HG02642 (cell line): ENCODE measurements around the gene COL1A1.

Source experiments
- ATAC-seq: cut with Tn5 transposase; IDR thresholded peaks from one replicate; pipeline ENCODE4 v1.9.1; 2021; ENCODE audit warnings: mild to moderate bottlenecking; ENCODE audit not compliant: unreplicated experiment, poor library complexity

COL1A1 gene

DNA sequence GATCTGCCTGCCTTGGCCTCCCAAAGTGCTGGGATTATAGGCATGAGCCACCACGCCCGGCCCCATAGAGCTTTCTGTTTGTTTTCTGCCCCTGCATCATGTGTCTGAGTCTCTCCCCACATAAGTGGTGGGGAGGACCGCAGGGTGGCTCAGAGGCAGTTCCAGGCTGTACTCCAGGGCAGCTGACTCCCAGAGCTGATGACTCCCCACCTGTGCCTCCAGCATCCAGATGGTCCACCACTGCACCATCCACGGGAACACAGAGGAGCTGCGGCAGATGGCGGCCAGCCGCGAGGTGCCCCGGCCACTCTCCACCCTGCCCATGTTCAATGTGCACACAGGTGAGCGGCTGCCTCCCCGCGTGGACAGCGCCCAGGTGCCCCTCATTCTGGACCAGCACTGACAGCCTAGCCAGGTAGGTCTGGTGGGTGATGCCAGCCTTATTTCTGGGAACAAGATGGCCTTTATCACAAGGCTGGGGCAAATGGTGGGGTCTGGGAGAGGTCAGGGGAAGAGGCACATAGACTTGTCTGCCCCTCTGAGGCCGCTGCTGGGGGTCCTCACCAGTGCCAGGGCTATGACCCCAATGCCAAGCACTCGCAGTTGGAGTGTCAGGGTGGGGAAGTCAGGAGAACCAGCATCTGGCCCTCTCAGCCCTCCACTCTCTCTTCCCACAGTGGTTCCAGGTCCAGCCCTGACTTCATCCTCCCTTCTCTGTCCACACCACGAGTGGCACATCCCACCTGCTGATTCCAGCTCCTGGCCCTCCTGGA is 26.2 kb downstream of the COL1A1 start:
- ATAC-seq, result no peak

DNA sequence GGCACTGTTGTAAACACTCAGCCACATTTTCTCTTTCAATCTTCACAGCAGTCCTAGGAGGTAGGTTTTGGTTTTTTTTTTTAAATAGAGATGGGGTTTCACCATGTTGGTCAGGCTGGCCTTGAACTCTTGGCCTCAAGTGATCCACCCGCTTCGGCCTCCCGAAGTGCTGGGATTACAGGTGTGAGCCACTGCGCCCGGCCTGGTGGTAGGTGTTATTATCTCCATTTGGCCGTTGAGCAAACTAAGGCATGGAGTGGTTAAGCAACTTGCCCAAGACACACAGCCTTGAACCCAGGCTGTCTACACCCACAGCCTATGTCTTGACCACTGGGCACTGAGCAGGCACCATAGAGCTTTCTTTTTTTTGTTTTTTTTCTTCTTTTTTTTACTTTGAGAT is 27.0 kb downstream of the COL1A1 start:
- no peak for ATAC-seq

DNA sequence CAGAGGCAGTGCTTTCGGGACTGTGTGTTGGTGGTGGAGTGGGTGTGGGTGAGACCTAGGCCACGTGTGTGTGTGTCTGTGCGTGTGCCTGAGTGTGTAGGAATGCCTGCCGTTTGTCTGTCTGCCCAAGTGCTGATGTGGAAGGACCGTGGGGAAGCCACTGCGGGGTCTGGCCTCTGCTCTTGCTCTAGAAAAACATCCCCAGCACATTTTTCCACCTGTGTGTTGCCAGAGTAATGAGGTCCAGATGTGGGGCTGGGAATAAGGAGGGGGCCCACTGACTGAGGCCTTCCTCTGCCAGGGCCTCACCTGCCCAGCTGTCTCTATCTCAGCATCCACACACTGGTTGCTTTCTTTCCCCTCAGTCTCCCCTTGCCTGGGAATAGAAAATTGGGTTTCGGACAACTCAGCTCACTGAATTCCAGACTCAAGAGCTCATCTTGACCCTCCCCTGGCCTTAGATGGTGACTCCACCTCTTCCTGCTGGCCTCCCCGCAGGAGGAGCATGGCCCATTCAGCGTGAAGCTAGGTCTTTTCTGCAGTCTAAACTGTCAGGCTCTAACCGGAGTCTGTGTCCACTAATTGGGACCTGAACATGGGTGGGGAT is 28.0 kb downstream of the COL1A1 start:
- ATAC-seq, result no peak

DNA sequence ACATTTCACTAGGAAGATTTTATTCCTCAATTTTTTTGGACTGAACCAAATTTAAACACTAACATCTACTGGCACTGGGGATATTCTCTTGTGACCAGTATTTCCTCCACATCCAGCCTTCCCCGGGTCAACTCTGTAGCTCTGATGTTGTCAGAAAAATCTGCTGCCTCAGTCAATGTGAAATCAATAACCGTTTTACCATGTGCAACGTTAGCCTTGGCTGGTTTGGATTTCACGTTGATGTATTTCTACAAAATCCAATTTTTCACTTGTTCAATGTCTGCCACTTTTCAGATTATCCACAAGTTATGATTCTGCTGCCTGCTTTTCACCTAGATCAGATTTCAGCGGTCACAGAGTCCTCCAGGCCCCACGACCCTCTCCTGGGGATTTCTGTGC is 28.5 kb downstream of the COL1A1 start:
- no peak for ATAC-seq

DNA sequence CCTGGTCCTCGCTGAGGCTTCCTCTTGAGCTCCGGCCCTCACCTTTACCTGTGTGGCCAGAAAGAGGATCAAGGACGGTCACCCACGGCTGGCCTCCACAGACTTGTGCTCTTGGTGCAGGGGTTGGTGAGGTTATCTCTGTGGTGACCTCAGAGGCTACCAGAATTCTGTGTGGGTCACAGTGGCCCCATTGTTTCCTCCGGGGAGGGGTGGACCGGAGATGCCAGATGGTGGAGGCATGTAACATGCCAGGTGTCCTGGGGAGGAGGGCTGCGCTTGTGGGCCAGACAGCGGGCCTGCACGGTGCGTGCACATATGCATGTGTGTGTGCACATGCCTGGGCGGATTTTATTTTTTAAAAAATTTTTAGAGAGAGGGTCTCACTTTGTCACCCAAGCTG is 29.3 kb downstream of the COL1A1 start:
- ATAC-seq, result no peak

DNA sequence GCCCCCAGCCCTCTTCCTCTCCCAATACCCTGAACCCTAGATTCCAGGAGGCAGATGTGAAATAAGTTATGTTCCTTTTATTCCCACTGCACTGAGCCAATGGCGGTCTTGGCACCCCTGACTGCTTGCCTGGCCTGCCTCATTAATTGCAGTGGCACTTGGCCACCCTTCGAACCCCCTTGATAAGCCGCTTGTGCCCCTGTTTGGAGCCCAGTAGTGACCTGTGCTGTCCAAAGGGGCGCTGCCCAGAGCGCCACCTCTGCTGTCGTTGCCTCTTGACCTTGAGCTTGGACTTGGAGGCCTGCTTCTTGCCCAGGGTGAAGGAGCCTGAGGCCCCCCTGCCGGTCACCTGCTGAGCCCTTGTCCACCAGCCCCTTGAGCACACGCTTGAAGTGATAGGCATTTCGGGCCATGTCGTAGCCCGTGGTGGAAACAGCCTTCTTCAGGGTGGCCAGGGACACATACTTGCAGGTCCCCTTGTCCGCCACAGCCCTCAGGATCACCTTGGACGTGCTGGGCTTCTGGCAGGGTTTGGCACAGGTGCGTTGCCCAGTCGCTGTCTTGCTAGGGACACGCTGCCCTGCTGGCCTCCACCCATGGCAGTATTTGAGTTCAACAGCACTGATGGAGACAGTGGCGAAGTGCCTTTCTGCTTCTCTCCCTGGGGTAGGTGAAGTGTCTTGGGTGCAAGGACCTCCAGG is 29.9 kb downstream of the COL1A1 start:
- ATAC-seq, result no peak

DNA sequence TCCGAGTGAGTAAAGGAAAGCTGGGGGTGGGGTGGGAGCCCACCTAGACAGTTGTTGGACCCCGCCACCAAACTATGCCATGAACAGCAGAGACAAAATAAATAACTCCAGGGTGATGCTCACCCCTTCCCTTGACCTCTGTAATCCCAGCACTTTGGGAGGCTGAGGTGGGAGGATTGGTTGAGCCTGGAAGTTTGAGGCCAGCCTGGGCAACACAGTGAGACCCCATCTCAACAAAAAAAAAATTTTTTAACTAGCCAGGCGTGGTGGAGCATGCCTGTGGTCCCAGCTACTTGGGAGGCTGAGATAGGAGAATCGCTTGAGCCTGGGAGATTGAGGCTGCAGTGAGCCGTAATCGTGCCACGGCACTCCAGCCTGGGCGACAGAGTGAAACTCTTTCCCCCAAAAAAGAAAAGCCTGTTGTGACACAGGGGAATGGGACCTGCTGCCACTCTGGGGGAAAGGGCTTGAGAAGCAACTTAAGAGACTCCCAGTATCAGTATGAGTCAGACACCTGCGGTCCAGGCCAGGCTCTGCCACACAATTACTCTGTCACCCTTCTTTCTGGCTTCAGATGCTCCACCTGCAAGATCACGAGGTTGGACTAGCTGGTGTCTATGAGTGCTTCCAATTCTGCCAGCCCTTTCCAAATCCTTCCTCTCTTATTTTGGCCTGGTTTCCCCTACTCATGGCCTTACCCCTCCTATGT is 30.6 kb downstream of the COL1A1 start:
- peak; percentile 71 for ATAC-seq

DNA sequence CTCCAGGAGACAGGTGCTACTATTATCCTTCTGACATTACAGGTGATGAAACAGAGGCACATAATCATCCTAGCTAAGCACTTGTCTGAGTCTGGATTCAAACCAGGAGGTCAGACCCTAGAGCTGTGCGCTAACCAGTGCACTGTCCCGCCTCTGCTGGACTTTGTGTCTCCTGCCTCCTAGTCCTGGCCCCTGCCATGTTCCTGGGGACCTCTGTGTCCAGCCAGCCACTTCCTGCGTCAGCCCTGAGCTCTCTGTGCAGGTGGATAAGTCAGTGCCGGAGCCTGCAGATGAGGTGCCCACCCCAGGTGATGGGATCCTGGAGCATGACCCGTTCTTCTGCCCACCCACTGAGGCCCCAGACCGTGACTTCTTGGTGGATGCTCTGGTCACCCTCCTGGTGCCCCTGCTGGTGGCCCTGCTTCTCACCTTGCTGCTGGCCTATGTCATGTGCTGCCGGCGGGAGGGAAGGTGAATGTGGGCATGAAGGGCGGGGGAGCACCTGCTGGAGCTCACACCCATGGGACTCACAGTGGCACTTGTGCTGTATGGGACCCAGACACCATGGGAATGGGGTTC is 31.5 kb downstream of the COL1A1 start:
- ATAC-seq, result no peak

DNA sequence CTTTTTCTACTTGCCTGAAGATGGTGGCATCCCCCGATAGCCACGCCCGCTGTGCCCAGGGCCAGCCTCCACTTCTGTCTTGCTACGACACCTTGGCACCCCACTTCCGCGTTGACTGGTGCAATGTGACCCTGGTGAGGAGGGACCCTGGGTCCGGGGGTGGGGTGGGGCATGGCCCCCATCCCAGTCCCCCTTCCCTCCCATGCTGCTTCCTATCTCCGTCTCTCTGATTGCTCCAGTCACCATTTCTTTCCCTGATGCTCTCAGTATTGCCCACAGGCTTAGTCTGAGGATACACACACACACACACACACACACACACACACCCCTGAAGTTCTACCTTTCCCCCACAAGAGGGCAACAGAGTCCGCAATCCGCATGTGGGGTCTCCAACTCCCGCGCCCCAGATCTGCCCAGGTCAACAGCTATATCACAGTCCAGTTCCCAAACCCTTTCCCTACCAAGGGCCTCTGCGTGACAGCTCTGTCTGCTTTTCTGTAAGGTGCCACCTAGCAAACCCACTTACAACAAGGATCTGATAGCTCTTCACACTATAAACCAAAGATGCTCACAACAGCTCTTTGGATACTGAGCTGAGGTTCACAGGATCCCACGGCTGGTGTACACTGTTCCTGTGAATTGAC is 32.2 kb downstream of the COL1A1 start:
- ATAC-seq, result no peak

DNA sequence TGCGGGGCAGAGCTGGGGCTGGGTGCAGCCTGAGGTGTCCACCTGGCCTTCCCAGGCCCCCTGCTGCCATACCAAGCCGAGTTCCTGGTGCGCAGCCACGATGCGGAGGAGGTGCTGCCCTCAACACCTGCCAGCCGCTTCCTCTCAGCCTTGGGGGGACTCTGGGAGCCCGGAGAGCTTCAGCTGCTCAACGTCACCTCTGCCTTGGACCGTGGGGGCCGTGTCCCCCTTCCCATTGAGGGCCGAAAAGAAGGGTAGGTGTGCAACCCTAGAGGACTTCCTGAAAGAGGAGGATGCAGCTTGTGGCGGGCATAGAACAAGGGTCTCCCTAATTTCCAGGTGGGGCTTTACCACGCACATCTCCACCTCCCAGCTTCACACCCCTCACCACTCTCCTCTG is 33.1 kb downstream of the COL1A1 start:
- ATAC-seq, result no peak

DNA sequence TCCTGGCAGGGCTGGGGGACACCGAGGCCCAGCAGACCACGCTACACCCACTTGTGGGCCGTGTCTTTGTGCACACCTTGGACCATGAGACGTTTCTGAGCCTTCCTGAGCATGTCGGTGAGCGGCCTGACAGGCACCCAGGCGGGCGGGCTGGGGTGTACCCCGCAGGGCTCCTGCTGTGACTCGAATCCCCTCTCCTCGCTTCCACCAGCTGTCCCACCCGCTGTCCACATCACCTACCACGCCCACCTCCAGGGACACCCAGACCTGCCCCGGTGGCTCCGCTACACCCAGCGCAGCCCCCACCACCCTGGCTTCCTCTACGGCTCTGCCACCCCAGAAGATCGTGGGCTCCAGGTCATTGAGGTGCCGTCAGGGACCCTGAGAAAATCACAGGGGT is 34.1 kb downstream of the COL1A1 start:
- no peak for ATAC-seq

DNA sequence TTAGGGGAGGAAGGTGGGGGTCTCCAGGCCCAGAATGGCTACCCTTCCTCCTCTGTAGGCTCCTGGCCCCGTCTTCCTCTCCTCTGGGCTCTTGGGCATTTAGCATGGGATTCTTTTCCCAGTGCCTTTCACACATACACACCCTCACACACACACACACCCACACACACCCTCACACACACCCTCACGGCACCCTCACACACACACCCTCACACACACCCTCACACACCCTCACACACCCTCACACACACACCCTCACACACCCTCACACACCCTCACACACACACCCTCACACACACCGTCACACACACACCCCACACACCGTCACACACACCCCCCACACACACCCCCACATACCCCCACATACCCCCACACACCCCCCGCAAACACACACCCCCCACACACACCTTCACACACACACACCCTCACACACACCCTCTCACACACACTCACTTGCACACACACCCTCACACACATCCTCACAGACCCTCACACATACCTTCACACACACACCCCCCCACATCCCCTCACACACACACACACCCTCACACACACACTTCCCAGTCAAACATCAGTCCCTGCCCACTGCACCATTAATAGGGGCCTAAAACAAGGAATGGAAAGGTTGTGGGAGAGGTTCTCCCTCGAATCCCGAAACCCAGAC is 34.8 kb downstream of the COL1A1 start:
- ATAC-seq, result no peak

DNA sequence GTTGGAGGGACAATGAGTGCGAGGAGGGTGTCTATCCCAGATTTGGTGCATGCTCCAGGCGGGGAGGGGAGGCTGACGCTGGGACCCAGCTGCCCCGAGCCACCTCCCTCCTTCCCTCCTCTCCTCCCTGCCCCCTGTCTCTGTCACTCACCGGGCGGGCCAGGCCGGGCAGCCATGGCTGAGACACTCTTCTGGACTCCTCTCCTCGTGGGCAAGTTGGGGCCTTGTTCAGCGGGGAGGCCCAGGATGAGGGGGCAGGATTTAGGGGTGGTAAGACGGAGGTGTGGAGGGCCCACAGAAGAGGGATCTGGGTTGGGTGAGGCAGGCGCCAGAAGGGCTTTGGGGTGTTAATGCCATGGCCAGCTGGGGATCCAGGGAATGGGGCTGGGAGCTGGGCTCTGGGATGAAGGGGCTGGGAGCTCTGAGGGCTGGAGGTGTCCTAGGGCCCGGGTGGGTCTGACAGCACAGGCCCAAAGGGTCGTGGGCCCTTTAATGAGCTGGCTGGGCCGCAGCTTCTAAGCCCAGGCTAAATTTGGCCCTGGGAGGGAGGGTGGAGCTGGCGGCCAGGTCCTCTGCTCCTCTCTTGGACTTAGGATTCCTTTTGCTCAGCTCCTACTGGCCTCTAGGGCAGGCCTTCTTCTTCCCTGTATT is 35.4 kb downstream of the COL1A1 start, which contains the start of gene SGCA:
Gene SGCA (plus strand): TSS at position 139 of the 651 bp plus-strand sequence. CDS start 36 bp downstream, at position 175.
- ATAC-seq, result no peak

DNA sequence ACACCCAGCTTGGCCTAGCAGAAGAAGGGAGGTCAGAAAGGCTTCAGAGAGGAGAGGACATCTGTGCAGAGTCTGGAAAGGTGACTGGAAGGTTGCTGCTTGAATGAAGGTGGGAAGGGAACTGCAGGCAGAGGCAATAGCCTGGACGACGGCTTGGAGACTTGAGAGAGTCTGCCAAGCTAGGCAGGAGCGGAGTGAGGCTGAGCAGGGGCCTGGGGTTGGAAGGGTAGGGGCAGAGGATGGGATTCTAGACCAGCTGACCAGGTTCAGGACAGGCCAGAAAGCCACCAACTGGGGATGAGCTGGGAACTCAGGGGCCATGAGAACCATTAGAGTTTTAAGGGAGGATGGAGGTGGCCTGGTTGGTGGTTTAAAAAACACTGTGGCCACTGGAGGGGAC is 36.0 kb downstream of the COL1A1 start:
- ATAC-seq, result no peak

DNA sequence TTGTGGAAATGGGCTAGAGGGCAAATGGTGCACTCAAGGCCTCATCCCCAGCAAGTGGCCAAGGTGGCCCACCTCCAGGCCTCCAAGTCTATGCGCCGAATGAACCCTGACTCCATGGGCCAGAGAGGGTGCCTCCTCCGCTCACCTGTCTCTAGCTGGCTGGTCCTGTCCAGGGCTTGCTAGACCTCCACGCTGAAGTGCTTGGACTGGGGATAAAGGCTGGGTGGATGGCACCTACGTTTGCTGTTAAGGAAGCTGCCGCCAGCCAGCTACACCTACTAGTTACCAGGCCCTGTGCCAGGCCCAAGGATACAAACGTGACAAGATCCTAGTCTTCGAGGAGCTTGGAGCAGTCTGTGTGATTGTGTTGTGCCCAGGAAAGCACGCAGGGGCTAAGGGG is 36.4 kb downstream of the COL1A1 start:
- no peak for ATAC-seq

DNA sequence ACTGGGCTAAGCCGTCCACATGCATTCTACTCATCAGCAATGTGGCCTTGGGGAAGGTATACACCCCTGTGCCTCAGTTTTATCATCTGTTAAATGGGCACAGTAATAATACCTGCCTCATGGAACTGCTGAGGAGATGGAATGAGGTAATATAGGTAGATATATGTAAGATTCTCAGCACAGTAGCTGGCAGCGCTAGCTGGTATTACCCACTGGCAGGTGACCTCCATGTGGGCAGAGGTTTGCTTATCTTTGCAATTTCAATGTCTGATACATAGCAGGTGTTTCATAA is 36.8 kb downstream of the COL1A1 start:
- no peak for ATAC-seq

DNA sequence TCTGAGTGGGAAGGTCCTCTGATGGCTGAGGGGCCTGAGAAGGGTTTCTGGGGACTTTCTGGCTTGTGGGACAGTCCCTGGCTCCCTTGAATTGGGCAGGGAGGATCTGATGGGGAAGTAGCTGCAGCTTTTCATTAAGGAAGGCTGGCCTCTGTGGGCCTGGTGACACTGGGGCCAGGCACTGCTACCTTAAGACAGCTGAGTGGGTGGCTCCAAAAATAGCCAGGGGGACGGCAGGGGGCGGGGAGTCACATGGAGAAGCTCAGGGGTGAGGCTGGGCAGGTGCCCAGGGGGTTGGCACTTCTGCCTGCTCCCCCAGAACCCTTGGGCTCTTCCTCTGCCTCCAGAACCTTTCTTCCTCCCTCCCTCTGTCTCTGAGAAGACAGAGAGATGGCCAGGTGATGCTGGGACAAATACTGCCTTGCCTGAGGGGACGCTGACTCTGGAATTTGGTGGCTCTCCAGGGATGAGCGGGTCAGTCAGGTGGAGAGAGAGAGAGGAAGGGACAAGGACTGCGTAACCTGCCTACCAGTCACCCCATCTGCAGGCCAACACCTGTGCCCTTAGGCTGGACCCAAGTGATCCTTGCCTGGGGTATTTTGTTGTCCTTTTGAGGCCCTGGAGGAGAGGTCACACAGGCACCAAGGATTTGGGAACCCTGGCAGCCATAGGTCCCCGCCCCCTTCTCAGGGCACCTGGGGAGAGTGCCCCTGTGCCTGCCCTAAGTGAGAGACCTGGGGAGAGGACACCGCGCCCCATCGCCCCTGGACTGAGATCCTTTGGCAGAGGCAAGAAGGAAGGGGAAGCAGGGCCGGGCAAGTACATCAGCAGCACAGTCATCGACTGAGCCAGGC is 37.4 kb downstream of the COL1A1 start:
- no peak for ATAC-seq

DNA sequence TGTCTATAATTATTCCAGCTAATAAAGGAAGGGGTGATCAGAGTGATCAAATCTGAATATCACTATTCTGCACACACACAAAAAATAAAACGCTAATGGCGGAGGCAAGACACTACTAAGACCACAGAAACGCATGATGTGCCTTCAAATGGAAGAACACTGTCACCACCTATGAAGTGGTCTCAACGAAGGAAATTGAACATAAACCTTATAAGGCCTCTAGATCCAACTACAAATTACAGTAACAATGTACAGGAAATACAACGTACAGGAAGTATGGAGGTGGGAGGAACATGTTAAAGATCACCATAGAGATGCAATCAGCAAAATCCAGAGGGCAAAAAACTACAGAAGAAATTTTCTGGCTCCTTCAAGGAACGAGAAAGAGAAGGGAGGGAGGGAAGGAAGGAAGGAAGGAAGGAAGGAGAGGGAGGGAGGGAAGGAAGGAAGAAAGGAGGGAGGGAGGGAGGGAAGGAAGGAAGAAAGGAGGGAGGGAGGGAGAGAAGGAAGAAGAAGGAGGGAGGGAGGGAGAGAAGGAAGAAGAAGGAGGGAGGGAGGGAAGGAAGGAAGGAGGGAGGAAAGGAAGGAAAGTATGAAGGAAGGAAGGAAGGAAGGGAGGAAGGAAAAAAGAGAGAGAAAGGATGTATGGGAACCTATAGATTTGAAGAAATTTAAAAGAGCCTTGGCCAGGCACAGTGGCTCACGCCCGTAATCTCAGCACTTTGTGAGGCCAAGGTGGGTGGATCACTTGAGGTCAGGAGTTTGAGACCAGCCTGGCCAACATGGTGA is 38.8 kb downstream of the COL1A1 start:
- no peak for ATAC-seq
